Transverse colon (tissue), 4 donors: ENCODE data around the gene MBD3L3. TPM values are rescaled to one million over a fixed set of nuclear protein-coding genes. Genes with fewer than 3 reads are reported as not detected.

ENCODE experiments used
- DNase-seq: peaks from one replicate; pipeline ENCODE4 v3.0.0-alpha.2; 2019
- H3K27ac ChIP-seq, 4 donors: fragments of 200-600 bp; sonication (generic); 2 replicates each; pipeline ENCODE4 v1.5.1; 2016 to 2018; ENCODE audit warnings: inconsistent platforms in 4 of 4
- H3K27me3 ChIP-seq: fragments of 200-600 bp; sonication (generic); 2 replicates; pipeline ENCODE4 v1.5.1; 2017; ENCODE audit warnings: inconsistent platforms
- H3K36me3 ChIP-seq, 4 donors: fragments of 200-600 bp; sonication (generic); 2 replicates each; pipeline ENCODE4 v1.5.1; 2017 to 2019; ENCODE audit warnings: inconsistent platforms in 4 of 4
- H3K4me1 ChIP-seq, 4 donors: fragments of 200-600 bp; sonication (generic); 2 replicates each; pipeline ENCODE4 v1.5.1; 2017 to 2020; ENCODE audit warnings: inconsistent platforms in 4 of 4
- H3K4me3 ChIP-seq, 4 donors: fragments of 200-600 bp; sonication (generic); 1 replicate in 1 of 4; 2 replicates in 3 of 4; pipeline versions ENCODE4 v1.5.1 to v1.6.1; 2017 to 2019; ENCODE audit warnings: inconsistent platforms in 4 of 4
- H3K9me3 ChIP-seq, 2 donors: fragments of 200-600 bp; sonication (generic); 2 replicates each; pipeline ENCODE4 v1.5.1; 2017 to 2019; ENCODE audit warnings: inconsistent platforms in 2 of 2
- CTCF ChIP-seq, 5 experiments: fragments of 200-600 bp in 3 of 5; fragments of 450-650 bp in 2 of 5; sonication (generic) in 3 of 5; IDR thresholded peaks; 1 replicate in 2 of 5; 2 replicates in 3 of 5; pipeline ENCODE4 v1.5.1; 2016 to 2017; ENCODE audit warnings: antibody characterized with exemption in 5 of 5, inconsistent platforms in 3 of 5, mild to moderate bottlenecking in 2 of 5, moderate library complexity in 1 of 5
- EP300 ChIP-seq: sonication (generic); formaldehyde crosslinking; IDR thresholded peaks from one replicate; pipeline ENCODE4 v1.6.1; 2017; ENCODE audit warnings: antibody characterized with exemption, low read depth
- POLR2A ChIP-seq: fragments of 450-650 bp; IDR thresholded peaks from one replicate; pipeline ENCODE4 v1.6.1; 2016; ENCODE audit warnings: antibody characterized with exemption, mild to moderate bottlenecking, moderate library complexity
- POLR2AphosphoS5 ChIP-seq, 3 donors: sonication (generic); formaldehyde crosslinking; IDR thresholded peaks; one replicate each; pipeline ENCODE4 v1.6.1; 2016; ENCODE audit warnings: antibody characterized with exemption in 3 of 3
- WGBS, 2 donors: methylation state at CpG; one replicate each; pipeline ENCODE4 v1.1.5; 2018; ENCODE audit warnings: low coverage in 1 of 2; 5-methylcytosine and 5-hydroxymethylcytosine counted together
- in situ Hi-C, 4 donors: fragments of 200-750 bp; cut with MboI; loops; one replicate each; pipeline versions ENCODE4 v1.15.0 to v1.15.1; 2017; ENCODE audit warnings: low sequenced_read_pairs in 3 of 4, low pct_ligation_motif_present in 1 of 4, low pct_unique_long_range_greater_than_20kb in 1 of 4
- intact Hi-C: fragments of 100-400 bp; cut with DNase I; formaldehyde crosslinking; loops from one replicate; pipeline ENCODE4 v1.15.1; 2023; ENCODE audit warnings: low total_unique reads
- total RNA-seq, 4 donors: library from RNA; depleted of rRNA; stranded (reverse); fragments of >200 nt; gene quantifications; one replicate each; pipeline ENCODE4 v1.1.0, GENCODE V29; 2016

The MBD3L3 gene
- total RNA-seq, 4 donors from 2014 or later = not detected

GRCh38 chr19:7083076-7083956 is 24.8 kb upstream of the MBD3L3 start:
- Histone ChIP-seq H3K4me3 (no peak overlapping the region), H3K9me3 (peaks cover 92 to 97% of the 10 kb centered on the region in 2 donors), H3K36me3 (peaks cover 17 to 67% (median 50%) of the 10 kb centered on the region in 4 donors), H3K4me1 (no peaks in the 10 kb centered on the region), H3K27ac (no peak overlapping the region), H3K27me3 (no peaks in the 10 kb centered on the region)
- TF ChIP-seq CTCF (IDR thresholded peaks at IDR 0.05) = no peak
- DNase-seq = no peak
- WGBS, 2 donors = 97 to 98% methylated on average over 6 to 15 of the region's 15 CpGs
- in situ Hi-C loops (no loop called here), intact Hi-C loops (no loop called here)

DNA sequence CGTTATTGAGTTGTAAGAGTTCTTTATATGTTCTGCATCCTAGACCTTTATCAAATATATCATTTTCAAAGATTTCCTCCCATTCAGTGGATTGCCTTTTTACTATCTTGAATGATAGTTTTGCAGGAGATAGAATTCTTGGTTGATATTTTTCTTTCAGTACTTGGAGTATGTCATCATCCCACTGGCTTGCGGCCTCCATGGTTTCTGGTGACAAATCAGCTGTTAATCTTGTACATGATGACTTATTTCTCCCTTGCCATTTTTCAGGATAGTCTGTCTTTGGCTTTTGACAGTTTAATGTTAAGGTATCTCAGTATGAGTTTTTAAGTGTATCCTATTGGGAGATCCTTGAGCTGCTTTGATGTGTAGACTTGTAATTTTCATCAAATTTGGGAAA is 19.5 kb upstream of the MBD3L3 start:
- in situ Hi-C loops = no loop called here
- Histone ChIP-seq H3K9me3 (peaks cover 66 to 71% of the 10 kb centered on the region in 2 donors), H3K27me3 (no peaks in the 10 kb centered on the region), H3K27ac (no peak overlapping the region), H3K36me3 (peaks cover 20 to 97% (median 67%) of the 10 kb centered on the region in 4 donors), H3K4me1 (no peaks in the 10 kb centered on the region), H3K4me3 (no peak overlapping the region)
- DNase-seq = no peak
- intact Hi-C loops = no loop called here
- 98 to 100% methylated on average over 2 of the region's 2 CpGs for WGBS, 2 donors
- no peak for TF ChIP-seq POLR2AphosphoS5 (IDR thresholded peaks at IDR 0.05)
- TF ChIP-seq EP300 = no peak
- no peak for TF ChIP-seq POLR2A
- TF ChIP-seq CTCF (IDR thresholded peaks at IDR 0.05) = no peak

GRCh38 chr19:7076151-7076550 is 17.7 kb upstream of the MBD3L3 start:
- H3K27me3 ChIP-seq = no peaks in the 10 kb centered on the region
- H3K36me3 ChIP-seq = peaks cover 10 to 94% (median 58%) of the 10 kb centered on the region in 4 donors
- TF ChIP-seq POLR2AphosphoS5 (IDR thresholded peaks at IDR 0.05) (no peak), POLR2A (no peak), CTCF (IDR thresholded peaks at IDR 0.05) (no peak)
- in situ Hi-C loops (no loop called here), intact Hi-C loops (no loop called here)
- H3K9me3 ChIP-seq = peaks cover 48 to 52% of the 10 kb centered on the region in 2 donors
- H3K4me3 ChIP-seq = no peak overlapping the region
- 96% methylated on average over 6 of the region's 6 CpGs; no CpG with 5 or more reads in 1 of the 2 donors for WGBS, 2 donors
- H3K4me1 ChIP-seq = no peaks in the 10 kb centered on the region
- no peak for DNase-seq
- no peak overlapping the region for H3K27ac ChIP-seq

DNA sequence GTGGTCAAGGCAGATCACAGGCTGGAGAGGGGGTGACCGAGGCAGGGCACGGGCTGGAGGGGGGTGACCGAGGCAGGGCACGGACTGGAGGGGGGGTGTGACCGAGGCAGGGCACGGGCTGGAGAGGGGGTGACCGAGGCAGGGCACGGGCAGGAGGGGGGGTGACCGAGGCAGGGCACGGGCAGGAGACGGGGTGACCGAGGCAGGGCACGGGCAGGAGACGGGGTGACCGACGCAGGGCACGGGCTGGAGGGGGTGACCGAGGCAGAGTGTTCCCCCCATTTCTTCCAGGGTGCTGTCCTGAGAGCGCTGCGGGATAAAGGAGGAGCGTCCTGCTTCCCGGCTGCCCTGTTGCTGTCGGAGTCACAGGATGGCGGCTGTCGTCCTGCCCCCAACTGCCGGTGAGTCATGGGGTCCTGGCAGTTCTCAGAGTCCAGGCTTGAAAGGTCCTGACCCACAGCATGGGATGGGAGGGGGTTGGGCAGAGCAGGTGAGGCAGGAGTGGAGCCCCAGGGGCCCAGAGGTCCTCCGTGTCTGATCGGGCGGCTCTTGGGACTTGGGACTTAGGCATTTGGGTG is 16.3 kb upstream of the MBD3L3 start:
- Histone ChIP-seq H3K4me3 (no peak overlapping the region), H3K36me3 (peaks cover 10 to 83% (median 45%) of the 10 kb centered on the region in 4 donors), H3K27ac (no peak overlapping the region), H3K27me3 (no peaks in the 10 kb centered on the region), H3K9me3 (peaks cover 34 to 38% of the 10 kb centered on the region in 2 donors), H3K4me1 (peaks cover 8 to 10% (median 8%) of the 10 kb centered on the region in 4 donors)
- TF ChIP-seq CTCF (IDR thresholded peaks at IDR 0.05) = no peak
- TF ChIP-seq POLR2AphosphoS5 (IDR thresholded peaks at IDR 0.05) = no peak
- no peak for TF ChIP-seq EP300
- TF ChIP-seq POLR2A = no peak
- in situ Hi-C loops (no loop called here), intact Hi-C loops (no loop called here)
- no peak for DNase-seq
- 96% methylated on average over 29 of the region's 29 CpGs; no CpG with 5 or more reads in 1 of the 2 donors for WGBS, 2 donors
